ENCODE data around the gene DIS3.
"Not testable (repeated sequence)": the region's sequence is repeated elsewhere in the genome, so short reads cannot be mapped to it uniquely, and the experiment has no call there.

Gene DIS3

GRCh38 chr13:72805676-72806346 lies 24.1 kb upstream of the DIS3 start:
- no peak for TF ChIP-seq CTCF (IDR thresholded peaks at IDR 0.05; ENCODE audit: low read depth, low read length)
- no peak for DNase-seq (ENCODE audit: extremely low read depth, low read depth)

- TF ChIP-seq CTCF (IDR thresholded peaks at IDR 0.05; ENCODE audit: low read depth, low read length): no peak
- no peak for DNase-seq (ENCODE audit: extremely low read depth, low read depth)
Observed at GRCh38 chr13:72804301-72804700, 22.6 kb upstream of the DIS3 start.

GRCh38 chr13:72798817-72799216 lies 17.1 kb upstream of the DIS3 start:
- DNase-seq (ENCODE audit: extremely low read depth, low read depth): no peak
- TF ChIP-seq CTCF (IDR thresholded peaks at IDR 0.05; ENCODE audit: low read depth, low read length): no peak

- DNase-seq (ENCODE audit: extremely low read depth, low read depth): no peak
- no peak for TF ChIP-seq CTCF (IDR thresholded peaks at IDR 0.05; ENCODE audit: low read depth, low read length)
Observed at GRCh38 chr13:72792640-72793039, 10.9 kb upstream of the DIS3 start.

GRCh38 chr13:72788831-72789230 lies 7.1 kb upstream of the DIS3 start:
- no peak for DNase-seq (ENCODE audit: extremely low read depth, low read depth)
- no peak for TF ChIP-seq CTCF (IDR thresholded peaks at IDR 0.05; ENCODE audit: low read depth, low read length)

GRCh38 chr13:72784679-72785078 lies 3.0 kb upstream of the DIS3 start:
- not testable (repeated sequence) for DNase-seq (ENCODE audit: extremely low read depth, low read depth)

- TF ChIP-seq CTCF (IDR thresholded peaks at IDR 0.05; ENCODE audit: low read depth, low read length): no peak
- no peak for DNase-seq (ENCODE audit: extremely low read depth, low read depth)
Observed at GRCh38 chr13:72782717-72783116, 1.0 kb upstream of the DIS3 start.

GRCh38 chr13:72774019-72774418 lies 7.7 kb downstream of the DIS3 start:
- no peak for DNase-seq (ENCODE audit: extremely low read depth, low read depth)
- no peak for TF ChIP-seq CTCF (IDR thresholded peaks at IDR 0.05; ENCODE audit: low read depth, low read length)

Measured in AG09319 (cell line).